K562 (cell line): ENCODE results near the gene METTL24. TPM values are rescaled to one million over a fixed set of nuclear protein-coding genes. Genes with fewer than 3 reads are reported as not detected.

ENCODE experiments used
- AFF4 ChIP-seq: sonication (generic); formaldehyde crosslinking; IDR thresholded peaks from 2 replicates; pipeline ENCODE4 v1.8.0; 2023; ENCODE audit warnings: mild to moderate bottlenecking, missing genetic modification reagents
- BCL6 ChIP-seq: fragments of 250-450 bp; sonication (Bioruptor Pico); IDR thresholded peaks from 2 replicates; pipeline ENCODE4 v1.4.0; 2020
- CHD4 ChIP-seq: fragments of 200-600 bp; sonication (generic); IDR thresholded peaks from 3 replicates; pipeline ENCODE4 v1.6.1; 2012; ENCODE audit warnings: low read depth, mild to moderate bottlenecking, mixed read lengths, low read length, inconsistent platforms; ENCODE audit not compliant: insufficient read depth, insufficient replicate concordance, poor library complexity, severe bottlenecking
- E2F1 ChIP-seq: sonication (generic); formaldehyde crosslinking; IDR thresholded peaks from 2 replicates; pipeline ENCODE4 v1.8.1; 2023; ENCODE audit warnings: mild to moderate bottlenecking, missing genetic modification reagents, moderate library complexity
- KDM1A ChIP-seq, 2 experiments: fragments of 450-650 bp; IDR thresholded peaks; 2 replicates each; pipeline ENCODE4 v1.6.1; 2016; ENCODE audit warnings: mild to moderate bottlenecking in 2 of 2
- RFX5 ChIP-seq: IDR thresholded peaks from 2 replicates; pipeline ENCODE4 v1.6.1; 2011; ENCODE audit warnings: low read depth, mild to moderate bottlenecking, improper control_type of control experiment, low read length
- XRCC3 ChIP-seq: fragments of 450-650 bp; IDR thresholded peaks from 2 replicates; pipeline ENCODE4 v1.6.1; 2017; ENCODE audit warnings: mild to moderate bottlenecking, moderate library complexity
- ZNF785 ChIP-seq: fragments of 250-450 bp; sonication (Bioruptor Pico); IDR thresholded peaks from 2 replicates; pipeline ENCODE4 v1.4.0; 2020; ENCODE audit warnings: mild to moderate bottlenecking
- polyA plus RNA-seq, 8 experiments: library from polyadenylated mRNA; depleted of rRNA in 4 of 8; stranded (reverse) in 5 of 8; unstranded in 3 of 8; fragments of >200 nt; fragmentation: Nextera tagmentation in 2 of 8; fragmentation: Illumina TruSeq in 1 of 8; extraction: Ambion mirVana in 2 of 8; extraction: Trizol in 1 of 8; gene quantifications; 2 replicates each; pipeline versions ENCODE4 v1.2.1 to v1.2.3, GENCODE V29; 2011 to 2014; ENCODE audit warnings: inconsistent platforms in 1 of 8, missing spikeins in 1 of 8
- total RNA-seq, 7 experiments: library from RNA; depleted of rRNA in 6 of 7; stranded (reverse); fragments of >200 nt in 6 of 7; fragmentation: Illumina TruSeq in 2 of 7; extraction: Trizol in 2 of 7; gene quantifications; 2 replicates each; pipeline versions ENCODE4 v1.2.1 to v1.2.3, GENCODE V29; 2011 to 2021; ENCODE audit warnings: low replicate concordance in 1 of 7

METTL24 gene
- total and polyA plus RNA-seq, 9 of the 15 experiments (the other 6 are each of a cell fraction or from before 2014, with no cell fraction given), result not detected

- TF ChIP-seq AFF4 (no peak), BCL6 (CRISPR knock-in tag) (no peak), XRCC3 (no peak), ZNF785 (no peak), E2F1 (no peak), CHD4 (no peak), RFX5 (no peak), KDM1A (IDR thresholded peaks at IDR 0.05) (no peak)
- TF ChIP-seq, all 486 proteins: peak for 0
These were observed 59.2 kb downstream of the METTL24 start (continued) for GRCh38 chr6:110298916-110299315.
